Lower lobe of right lung (tissue), 2 donors: ENCODE measurements around the gene RALGAPA1. TPM values are rescaled to one million over a fixed set of nuclear protein-coding genes. Genes with fewer than 3 reads are reported as not detected.
"Not testable (repeated sequence)": the region's sequence is repeated elsewhere in the genome, so short reads cannot be mapped to it uniquely, and the experiment has no call there.

Experiments
- ATAC-seq, 2 donors: fragments of 200-7000 bp; cut with Tn5 transposase; one replicate each; pipeline ENCODE4 v1.9.1; 2020 to 2022; ENCODE audit warnings: mild to moderate bottlenecking in 2 of 2, moderate library complexity in 2 of 2
- DNase-seq: peaks from one replicate; pipeline ENCODE4 v3.0.0-alpha.2; 2020
- H3K27ac ChIP-seq: fragments of 200-600 bp; one replicate; pipeline ENCODE4 v1.8.0; 2022
- H3K27me3 ChIP-seq: fragments of 200-600 bp; one replicate; pipeline ENCODE4 v1.8.0; 2022; ENCODE audit warnings: low read depth
- H3K36me3 ChIP-seq: fragments of 200-600 bp; one replicate; pipeline ENCODE4 v1.8.0; 2022; ENCODE audit warnings: mild to moderate bottlenecking
- H3K4me1 ChIP-seq: fragments of 200-600 bp; one replicate; pipeline ENCODE4 v1.8.0; 2022
- H3K4me3 ChIP-seq: fragments of 200-600 bp; one replicate; pipeline ENCODE4 v1.8.0; 2022; ENCODE audit warnings: mild to moderate bottlenecking
- H3K9me3 ChIP-seq: fragments of 200-600 bp; one replicate; pipeline ENCODE4 v1.8.0; 2022
- CTCF ChIP-seq: fragments of 200-600 bp; IDR thresholded peaks from one replicate; pipeline ENCODE4 v1.8.0; 2022; ENCODE audit warnings: antibody characterized with exemption, mild to moderate bottlenecking
- intact Hi-C: fragments of 100-400 bp; cut with DNase I; formaldehyde crosslinking; loops from one replicate; pipeline ENCODE4 v1.11.0; 2022
- total RNA-seq: library from RNA; stranded (reverse); fragmentation: NEBNext Ultra II Directional; extraction: Animal tissue kit (Norgen Biotek cat#: 25700); gene quantifications from one replicate; pipeline ENCODE4 v1.2.1, GENCODE V29; 2021
- donor health status: DM: no; HTN: yes; CAD: no; lungs with severe emphysema.

Gene RALGAPA1
- total RNA-seq, 1 donor from 2014 or later = 64.9 TPM

GRCh38 chr14:35607380-35607779 lies 201.7 kb downstream of the RALGAPA1 start:
- TF ChIP-seq CTCF = no peak
- H3K27me3 ChIP-seq = no peaks in the 10 kb centered on the region
- intact Hi-C loops = no loop called here
- no peak for DNase-seq
- no peak for ATAC-seq
- peaks cover 37% of the 10 kb centered on the region for H3K36me3 ChIP-seq
- H3K9me3 ChIP-seq = no peaks in the 10 kb centered on the region
- H3K4me3 ChIP-seq = no peak overlapping the region
- no peaks in the 10 kb centered on the region for H3K4me1 ChIP-seq
- no peak overlapping the region for H3K27ac ChIP-seq

- Histone ChIP-seq H3K4me1 (no peaks in the 10 kb centered on the region), H3K36me3 (peaks cover 25% of the 10 kb centered on the region), H3K9me3 (no peaks in the 10 kb centered on the region), H3K4me3 (no peak overlapping the region), H3K27ac (no peak overlapping the region), H3K27me3 (no peaks in the 10 kb centered on the region)
- no peak for TF ChIP-seq CTCF
- intact Hi-C loops = no loop called here
- ATAC-seq (no peak), DNase-seq (no peak)
These were observed 208.8 kb downstream of the RALGAPA1 start for GRCh38 chr14:35600253-35600652.

GRCh38 chr14:35594616-35595015 lies 214.5 kb downstream of the RALGAPA1 start:
- Histone ChIP-seq H3K4me1 (no peaks in the 10 kb centered on the region), H3K27ac (no peak overlapping the region), H3K4me3 (no peak overlapping the region), H3K27me3 (no peaks in the 10 kb centered on the region), H3K9me3 (no peaks in the 10 kb centered on the region), H3K36me3 (peaks cover 8% of the 10 kb centered on the region)
- DNase-seq (no peak), ATAC-seq (no peak)
- no peak for TF ChIP-seq CTCF
- intact Hi-C loops = no loop called here

- H3K9me3 ChIP-seq, H3K4me3 ChIP-seq, DNase-seq, H3K27me3 ChIP-seq, H3K4me1 ChIP-seq, ATAC-seq, intact Hi-C loops, H3K27ac ChIP-seq, H3K36me3 ChIP-seq: not testable (repeated sequence)
These were observed 221.7 kb downstream of the RALGAPA1 start for GRCh38 chr14:35587373-35587772.

GRCh38 chr14:35578639-35579038 lies 230.5 kb downstream of the RALGAPA1 start:
- no peak for TF ChIP-seq CTCF
- Histone ChIP-seq H3K27ac (no peak overlapping the region), H3K4me1 (no peaks in the 10 kb centered on the region), H3K9me3 (no peaks in the 10 kb centered on the region), H3K4me3 (no peak overlapping the region), H3K27me3 (no peaks in the 10 kb centered on the region), H3K36me3 (no peaks in the 10 kb centered on the region)
- ATAC-seq (no peak), DNase-seq (no peak)
- intact Hi-C loops = no loop called here

- no peak for TF ChIP-seq CTCF
- H3K4me3 ChIP-seq = no peak overlapping the region
- intact Hi-C loops = no loop called here
These were observed 231.0 kb downstream of the RALGAPA1 start for GRCh38 chr14:35578135-35578534.

More at GRCh38 chr14:35578135-35578534, 231.0 kb downstream of the RALGAPA1 start:
- no peak for ATAC-seq
- Histone ChIP-seq H3K9me3 (no peaks in the 10 kb centered on the region), H3K4me1 (no peaks in the 10 kb centered on the region), H3K27me3 (no peaks in the 10 kb centered on the region), H3K36me3 (no peaks in the 10 kb centered on the region), H3K27ac (no peak overlapping the region)
- DNase-seq = no peak
